GM21576 (cell line): Measurements from ENCODE around the gene KIF1A.

Experiments
- ATAC-seq: cut with Tn5 transposase; IDR thresholded peaks from one replicate; pipeline ENCODE4 v1.9.1; 2021; ENCODE audit warnings: mild to moderate bottlenecking, moderate library complexity; ENCODE audit not compliant: unreplicated experiment

KIF1A gene

GRCh38 chr2:240768216-240768615, 51.8 kb downstream of the KIF1A start:
- no peak for ATAC-seq

DNA sequence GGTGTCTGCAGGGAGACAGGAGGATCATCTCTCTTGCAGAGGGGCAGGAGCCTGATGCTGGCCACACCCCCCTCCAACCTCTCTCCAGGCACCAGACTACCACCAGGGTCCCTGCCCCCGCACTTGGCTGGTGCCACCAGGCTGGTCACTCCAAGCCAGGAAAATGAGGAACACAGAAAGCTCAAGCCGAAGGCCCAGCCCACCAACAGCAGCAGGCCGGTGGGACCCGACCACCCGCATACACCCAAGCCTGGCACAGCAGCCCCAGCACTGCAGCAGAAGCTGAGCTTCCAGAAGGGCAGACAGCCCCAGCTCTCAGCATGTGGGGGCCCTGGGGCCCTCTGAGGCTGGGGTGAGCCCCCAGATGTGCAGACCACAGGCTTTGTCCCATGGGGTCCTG, 52.7 kb downstream of the KIF1A start:
- no peak for ATAC-seq

DNA sequence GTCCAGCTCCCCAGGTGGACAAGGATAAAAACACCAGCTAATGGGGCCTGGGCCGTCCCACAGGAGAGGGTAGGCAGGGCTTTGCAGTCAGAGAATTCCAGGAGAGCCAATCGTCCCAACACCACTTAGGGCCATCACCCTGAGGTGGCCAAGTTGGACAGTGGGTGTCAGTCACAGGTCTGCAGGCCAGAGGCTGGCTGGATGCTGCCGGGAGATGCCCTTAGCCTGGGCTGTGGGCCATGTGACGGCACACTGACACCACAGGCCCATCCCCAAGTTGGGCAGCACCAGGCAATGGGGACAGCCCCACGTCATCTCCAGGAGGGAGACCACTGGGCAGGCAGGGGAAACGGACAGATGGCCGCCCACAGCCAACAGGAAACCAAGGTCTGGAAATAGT, 53.9 kb downstream of the KIF1A start:
- ATAC-seq, result no peak

DNA sequence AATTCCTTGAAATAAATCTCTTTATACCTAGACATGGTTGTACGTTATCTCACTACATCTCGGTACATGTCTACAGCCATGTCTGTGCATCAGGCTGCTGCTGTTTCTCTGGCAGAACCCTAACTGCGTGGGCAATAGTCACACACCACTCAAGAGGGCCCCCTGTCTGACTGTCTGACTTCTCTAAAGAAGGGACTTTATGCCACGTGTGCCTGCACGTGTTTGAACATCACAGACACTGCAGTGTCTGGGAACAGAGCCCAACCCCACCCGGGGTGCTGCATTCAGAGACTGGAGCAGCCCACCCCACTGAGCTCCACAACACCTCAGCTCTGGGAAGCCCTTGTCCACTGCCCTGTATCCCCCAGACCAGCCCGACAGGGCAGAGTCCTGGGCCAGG, 55.0 kb downstream of the KIF1A start:
- ATAC-seq, result no peak

DNA sequence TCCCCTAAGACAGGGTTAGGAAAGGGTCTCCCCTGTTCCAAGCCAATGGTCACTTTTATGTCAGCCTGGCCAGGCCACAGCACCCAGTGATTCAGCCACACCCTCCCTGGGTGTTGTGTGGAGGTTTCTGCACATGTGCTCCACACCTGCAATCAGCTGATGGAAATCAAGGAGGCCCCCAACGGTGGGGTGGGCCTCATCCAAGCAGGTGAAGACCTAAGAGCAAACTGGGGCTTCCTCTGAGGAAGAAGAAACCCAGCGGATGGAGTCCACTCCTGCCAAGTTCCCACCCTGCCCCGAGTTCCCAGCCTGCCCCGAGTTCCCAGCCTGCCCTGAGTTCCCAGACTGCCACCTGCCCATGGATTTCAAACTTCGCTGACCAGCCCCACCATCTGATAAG, 55.4 kb downstream of the KIF1A start:
- ATAC-seq, result no peak

DNA sequence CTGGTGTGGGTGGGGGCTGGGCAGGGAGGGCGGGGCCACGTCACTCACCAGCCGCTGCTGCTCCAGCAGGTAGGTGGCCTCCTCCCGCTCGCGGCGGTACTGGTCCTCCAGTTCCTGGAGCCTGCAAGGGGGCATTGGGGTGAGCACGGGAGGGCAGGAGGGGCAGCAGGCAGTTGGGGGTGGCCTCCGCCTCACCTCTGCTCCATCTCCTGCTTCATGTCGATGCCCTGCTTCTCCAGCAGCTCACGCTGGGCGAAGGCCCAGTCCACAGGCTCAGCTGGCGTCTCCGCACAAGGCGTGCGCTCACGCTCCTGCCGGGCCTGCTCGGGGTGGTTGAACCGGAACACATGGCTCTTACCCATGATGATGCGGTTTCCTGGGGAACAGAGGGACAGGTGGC, 57.0 kb downstream of the KIF1A start:
- ATAC-seq, result no peak

DNA sequence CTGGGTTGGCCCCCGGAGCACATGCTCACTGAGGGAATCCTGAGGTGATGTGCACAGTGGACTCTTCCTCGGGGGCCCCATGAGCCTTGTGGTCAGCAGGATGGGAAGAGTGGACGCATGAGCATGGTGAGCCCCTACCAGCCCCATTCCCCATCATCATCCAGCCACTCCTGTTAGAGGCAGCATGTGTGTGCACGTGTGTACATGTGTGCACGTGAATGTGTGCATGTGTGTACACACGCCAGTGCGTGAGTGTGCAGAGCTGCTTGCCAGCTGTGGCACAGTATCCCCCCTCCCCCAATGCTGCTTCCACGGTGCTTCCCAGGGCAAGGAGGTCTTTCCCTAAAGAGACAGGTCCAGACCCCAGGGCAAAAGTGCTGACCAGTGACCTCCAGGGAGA, 57.8 kb downstream of the KIF1A start:
- ATAC-seq, result no peak

DNA sequence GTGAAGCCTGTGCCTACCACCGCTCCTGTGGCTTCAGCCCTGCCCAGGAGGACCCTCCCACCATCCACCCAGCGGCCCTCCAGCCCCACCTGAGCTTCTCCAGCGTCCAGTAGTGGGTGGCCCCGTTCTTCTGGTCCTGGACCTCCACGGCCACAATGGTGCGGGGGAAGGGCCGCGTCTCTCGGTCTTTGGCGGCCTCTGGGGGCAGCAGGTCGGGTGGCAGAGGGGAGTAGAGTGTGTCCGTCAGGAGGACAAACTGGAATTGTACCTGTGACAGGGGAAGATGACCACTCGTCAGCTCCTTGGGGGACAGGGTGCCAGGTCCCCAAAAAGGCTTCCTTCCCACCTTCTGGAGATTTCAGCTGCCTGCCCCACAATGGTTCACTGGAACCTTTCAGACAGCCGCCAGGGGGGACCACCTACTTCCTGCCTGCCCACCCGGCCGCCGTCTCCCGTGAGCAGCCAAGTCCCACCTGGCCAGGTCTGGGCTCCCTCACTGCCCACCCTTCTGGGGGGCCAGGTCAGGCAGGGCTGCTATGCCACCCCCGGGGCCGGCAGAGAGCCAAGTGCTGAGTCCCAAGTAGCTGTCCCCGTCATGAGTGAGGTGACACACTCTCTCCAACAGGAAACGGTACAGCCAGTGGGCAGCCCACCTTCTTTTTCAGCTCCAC, 59.3 kb downstream of the KIF1A start:
- ATAC-seq, result no peak

DNA sequence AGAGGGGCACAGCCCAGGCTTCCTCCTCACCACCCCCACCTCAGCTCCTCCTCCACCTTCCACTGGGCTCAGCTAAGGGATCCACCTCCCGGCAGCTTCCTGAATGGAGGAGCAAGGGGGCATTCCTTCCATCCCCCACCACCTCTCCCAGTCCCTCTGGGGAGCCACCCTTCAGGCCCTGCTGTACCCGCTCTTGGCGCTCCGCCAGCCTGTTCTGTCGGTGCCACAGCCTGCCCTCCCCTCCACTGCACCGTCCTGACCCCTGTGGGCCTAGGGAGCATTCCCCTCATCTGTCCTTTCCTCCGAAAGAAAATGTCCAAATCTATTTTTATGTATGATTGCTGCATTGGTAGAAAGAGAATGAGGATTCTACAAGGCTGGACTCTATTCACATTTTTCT, 59.9 kb downstream of the KIF1A start:
- no peak for ATAC-seq

DNA sequence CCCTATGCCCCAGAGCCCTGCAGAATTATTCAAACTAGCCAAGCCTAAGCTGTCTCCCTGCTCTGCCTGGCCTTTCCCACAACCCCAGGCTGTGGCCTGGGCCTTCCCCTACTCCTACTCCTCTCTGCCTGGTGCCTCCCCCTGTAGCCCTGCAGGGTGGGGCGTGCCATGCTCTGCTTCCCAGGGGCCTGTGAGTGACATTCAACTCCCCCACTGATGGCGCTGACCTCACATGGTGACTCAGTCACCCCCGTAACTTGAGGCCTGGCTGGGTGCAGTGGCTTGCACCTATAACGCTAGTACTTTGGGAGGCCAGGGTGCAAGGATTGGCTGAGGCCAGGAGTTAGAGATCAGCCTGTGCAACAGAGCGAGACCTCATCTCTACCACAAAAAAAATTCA, 60.6 kb downstream of the KIF1A start:
- ATAC-seq, result no peak

GRCh38 chr2:240757086-240757614, 62.9 kb downstream of the KIF1A start:
- ATAC-seq, result no peak

GRCh38 chr2:240752209-240752608, 67.8 kb downstream of the KIF1A start:
- no peak for ATAC-seq

DNA sequence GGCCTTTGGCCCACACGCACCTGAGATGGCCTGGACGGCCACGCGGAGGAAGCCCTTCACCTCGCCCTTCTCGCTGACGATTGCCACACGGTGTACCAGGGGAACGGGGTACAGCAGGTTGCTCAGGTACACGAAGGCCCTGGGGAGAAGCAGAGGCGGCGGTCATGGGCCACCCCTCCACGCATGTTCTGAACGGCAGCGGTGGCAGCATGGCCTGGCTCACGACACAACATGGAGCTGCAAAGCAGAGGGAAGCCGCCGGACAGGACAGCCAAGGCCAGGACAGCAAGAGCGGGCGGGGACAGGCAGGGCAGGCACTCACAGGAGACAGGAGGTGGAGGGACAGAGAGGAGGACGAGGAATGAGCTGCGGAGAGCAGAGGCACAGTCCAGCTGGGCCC, 69.6 kb downstream of the KIF1A start:
- ATAC-seq, result no peak

DNA sequence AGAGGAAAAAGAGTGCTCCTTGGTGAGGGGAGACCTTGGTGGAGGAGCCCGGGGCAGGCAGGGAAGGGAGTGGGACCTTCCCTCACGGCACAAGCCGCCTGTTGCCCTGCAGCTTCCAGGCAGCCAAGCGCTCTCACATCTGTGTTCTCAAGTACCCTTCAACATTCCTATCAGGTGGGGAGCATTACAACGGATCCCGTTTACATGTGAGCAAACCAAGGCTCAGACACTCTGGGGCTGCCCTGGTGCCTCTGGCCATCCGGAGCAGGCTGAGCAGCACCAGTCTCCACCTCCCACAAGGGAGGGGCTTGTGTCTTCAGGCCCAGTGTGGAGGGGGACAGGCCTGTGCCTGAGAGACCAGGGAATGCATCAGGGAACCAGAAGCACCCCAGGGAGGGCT, 70.5 kb downstream of the KIF1A start:
- ATAC-seq, result no peak

DNA sequence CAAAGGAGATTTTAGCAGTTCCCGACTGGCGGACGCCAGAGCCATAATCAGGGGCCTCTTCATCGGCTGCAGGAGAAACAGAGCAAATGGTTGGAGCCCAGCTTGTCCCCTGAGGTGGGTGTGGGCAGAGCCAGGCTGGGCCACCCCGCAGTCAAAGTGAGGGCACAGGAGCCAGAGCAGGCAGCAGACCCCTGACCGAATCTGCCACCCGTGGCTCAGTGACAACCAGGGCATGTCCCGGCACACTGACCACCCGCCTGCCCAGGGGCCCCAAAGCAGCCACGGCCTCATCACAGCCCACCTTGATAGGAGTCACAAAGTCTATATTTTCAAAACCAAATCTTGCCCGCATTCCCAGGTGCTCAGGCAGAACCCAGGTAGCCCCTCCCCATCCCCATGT, 72.8 kb downstream of the KIF1A start:
- no peak for ATAC-seq

GRCh38 chr2:240746671-240747070, 73.3 kb downstream of the KIF1A start:
- no peak for ATAC-seq

- no peak for ATAC-seq
Observed at GRCh38 chr2:240745962-240746361, 74.1 kb downstream of the KIF1A start.

- no peak for ATAC-seq
Observed at GRCh38 chr2:240745456-240745855, 74.6 kb downstream of the KIF1A start.

- no peak for ATAC-seq
Observed at GRCh38 chr2:240742602-240743095, 77.4 kb downstream of the KIF1A start.

GRCh38 chr2:240741091-240741490, 78.9 kb downstream of the KIF1A start:
- no peak for ATAC-seq

DNA sequence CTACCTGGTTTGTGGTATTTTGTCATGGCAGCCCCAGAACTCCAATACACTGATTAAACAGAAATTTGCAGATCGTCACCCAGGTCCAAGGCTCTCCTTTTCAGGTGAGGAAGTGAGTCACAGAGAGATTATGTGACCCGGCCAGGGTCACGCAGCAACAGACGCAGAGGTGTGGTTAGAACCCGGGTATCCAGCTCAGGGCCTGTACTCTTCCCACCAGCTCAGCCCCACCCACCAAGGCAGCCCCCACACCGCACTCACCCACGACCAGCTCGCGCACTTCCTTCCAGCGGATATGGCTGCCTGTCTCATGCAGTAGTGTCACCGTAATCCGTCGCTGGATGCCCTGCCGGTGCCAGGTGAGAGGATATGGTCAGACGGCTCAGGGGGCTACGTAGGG, 80.2 kb downstream of the KIF1A start:
- no peak for ATAC-seq

DNA sequence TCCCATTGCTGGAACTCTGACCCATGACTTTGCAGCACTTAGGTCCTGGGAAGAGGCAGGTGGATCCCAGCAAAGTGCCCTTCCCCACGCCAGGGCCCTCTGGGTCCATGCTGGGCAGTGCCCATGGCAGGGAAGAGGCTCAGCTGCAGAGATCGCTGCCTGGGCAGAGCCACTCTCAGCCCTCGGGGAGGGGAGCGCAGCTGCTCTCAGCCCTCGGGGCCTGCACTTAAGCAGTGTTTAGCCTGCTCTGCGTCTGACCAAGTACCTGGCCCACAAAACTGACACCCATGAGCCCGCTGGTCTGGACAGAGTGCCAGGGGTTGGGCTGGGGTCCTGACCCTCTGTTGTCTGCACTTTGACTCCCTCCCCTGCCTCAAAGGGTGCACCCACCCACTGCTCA, 82.1 kb downstream of the KIF1A start:
- ATAC-seq, result no peak

GRCh38 chr2:240737512-240737911, 82.5 kb downstream of the KIF1A start:
- no peak for ATAC-seq
